ENCODE measurements around the gene RFT1.
A peak's percentile ranks its signal among the peaks of the same experiment; 100 is the strongest.

The RFT1 gene

DNA sequence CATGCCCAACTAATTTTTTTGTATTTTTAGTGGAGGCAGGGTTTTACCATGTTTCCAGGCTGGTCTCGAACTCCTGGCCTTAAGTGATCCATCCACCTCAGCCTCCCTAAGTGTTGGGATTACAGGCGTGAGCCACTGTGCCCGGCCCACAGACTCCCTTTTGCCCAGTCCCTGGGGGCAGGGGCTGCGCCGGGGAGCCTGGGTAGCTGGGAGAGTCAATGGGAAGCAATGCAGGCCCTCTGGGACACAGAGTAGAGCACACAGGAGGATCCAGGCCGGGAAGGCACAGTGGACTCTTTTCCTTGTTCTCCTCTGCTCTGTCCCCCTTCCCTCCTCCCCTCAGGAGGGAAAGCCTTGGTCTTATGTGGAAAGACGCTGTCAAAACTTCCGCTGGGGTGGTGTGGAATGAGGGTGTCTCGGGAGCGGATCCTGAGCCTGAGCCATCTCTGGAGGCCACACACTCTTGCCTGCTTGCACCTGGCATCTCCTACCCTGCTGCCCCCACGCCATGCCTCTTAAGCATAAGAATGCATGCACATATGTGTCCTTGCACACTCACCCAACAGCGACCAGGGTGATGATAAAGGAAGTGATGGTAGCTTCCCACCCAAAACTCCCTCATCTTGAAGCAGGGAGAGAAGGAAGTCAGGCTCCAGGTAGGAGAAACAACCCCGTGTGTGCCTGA, 18.9 kb upstream of the RFT1 start:
- no peak for DNase-seq

GRCh38 chr3:53147903-53148400, 17.7 kb upstream of the RFT1 start:
- no peak for DNase-seq

GRCh38 chr3:53147151-53147902, 17.1 kb upstream of the RFT1 start:
- DNase-seq = no peak

GRCh38 chr3:53146319-53146891, 16.2 kb upstream of the RFT1 start:
- no peak for DNase-seq

GRCh38 chr3:53145713-53146080, 15.5 kb upstream of the RFT1 start:
- DNase-seq = no peak

DNA sequence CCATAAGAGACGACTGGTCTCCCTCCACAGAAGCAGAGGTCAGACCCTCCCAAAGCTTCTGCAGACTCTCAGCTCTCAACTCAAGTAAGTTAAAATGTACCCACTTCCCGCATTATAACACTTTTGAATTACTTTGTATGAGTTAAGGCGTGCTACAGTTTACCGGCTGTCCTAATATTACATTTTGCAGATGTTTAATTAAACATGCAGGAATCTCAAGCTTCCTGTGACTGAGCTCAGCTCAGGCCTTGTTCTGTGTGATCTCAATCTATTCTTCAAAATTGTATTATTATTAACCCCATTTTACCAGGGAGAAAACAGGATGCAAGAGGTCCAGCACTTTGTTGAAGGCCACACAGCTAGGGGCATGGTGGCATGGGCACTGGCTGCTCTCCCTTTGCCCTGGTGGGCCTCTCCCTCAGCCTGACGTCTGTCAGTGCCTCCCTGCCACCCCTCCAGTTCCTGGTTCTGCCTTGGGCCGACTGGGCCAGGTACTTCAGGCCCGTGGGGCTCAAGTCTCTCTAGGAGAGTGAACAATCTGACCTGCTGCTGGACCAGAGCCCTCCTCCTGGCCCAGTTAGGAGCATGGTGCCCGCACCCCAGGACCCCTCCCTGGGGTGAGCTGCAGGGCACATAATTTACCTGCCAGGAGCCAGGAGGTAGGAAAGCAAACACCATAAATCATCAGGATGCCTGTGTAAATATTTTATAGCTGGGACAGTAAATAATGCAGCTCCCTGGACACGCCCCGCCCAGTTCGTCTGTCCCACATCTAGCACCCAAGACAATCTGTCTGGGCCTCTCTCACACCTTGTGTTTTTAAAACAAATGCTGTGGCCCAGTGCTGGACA, 14.9 kb upstream of the RFT1 start:
- no peak for DNase-seq

GRCh38 chr3:53144446-53144845, 14.2 kb upstream of the RFT1 start:
- DNase-seq = no peak

- no peak for DNase-seq
Observed at GRCh38 chr3:53142986-53143385, 12.8 kb upstream of the RFT1 start.

DNA sequence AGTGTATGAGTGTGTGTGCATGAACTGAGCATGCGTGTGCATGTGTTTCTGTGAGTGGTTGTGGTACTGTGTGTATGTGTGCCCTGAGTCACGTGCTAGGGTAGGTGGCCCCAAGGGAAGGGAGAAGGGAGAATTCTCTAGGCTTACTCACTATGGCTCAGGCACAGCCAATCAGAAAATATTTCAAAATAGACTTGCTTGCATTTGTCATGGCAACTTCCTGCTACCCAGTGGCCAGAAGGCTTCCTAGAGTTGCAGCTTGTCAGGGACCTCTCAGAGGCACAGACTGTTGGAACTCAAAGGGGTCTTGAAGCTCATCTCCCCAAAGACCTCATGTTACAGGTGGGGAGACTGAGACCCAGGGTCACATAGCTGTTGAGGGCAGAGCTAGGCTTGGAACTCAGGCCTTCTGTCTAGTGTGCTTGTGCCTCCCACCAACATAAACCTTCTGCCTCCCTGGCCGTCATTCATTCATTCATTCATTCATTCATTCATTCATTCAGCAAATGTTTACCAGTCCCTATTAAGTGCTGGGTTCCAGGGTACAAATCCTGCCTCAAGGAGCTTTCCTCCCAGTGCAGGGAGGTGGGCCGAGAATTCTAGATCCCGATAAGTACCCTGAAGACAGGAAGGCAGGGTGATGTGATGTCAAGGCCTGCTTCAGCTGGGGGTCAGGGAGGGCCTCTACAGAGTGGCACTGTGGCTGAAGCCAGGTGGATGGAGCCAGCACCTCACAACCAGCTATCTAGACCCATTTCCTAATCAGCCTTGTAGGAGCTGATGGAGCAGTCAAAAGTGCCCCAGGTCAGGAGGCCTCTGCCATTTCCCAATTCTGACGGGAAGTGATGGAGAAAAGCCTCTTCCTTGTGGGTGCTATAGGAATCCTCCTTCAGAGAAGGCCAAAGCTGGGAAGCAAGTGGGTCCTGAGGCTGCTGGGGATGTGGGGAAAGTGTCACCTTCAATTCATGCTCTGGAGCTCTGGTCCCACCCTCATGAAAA, 10.9 kb upstream of the RFT1 start:
- DNase-seq = no peak

DNA sequence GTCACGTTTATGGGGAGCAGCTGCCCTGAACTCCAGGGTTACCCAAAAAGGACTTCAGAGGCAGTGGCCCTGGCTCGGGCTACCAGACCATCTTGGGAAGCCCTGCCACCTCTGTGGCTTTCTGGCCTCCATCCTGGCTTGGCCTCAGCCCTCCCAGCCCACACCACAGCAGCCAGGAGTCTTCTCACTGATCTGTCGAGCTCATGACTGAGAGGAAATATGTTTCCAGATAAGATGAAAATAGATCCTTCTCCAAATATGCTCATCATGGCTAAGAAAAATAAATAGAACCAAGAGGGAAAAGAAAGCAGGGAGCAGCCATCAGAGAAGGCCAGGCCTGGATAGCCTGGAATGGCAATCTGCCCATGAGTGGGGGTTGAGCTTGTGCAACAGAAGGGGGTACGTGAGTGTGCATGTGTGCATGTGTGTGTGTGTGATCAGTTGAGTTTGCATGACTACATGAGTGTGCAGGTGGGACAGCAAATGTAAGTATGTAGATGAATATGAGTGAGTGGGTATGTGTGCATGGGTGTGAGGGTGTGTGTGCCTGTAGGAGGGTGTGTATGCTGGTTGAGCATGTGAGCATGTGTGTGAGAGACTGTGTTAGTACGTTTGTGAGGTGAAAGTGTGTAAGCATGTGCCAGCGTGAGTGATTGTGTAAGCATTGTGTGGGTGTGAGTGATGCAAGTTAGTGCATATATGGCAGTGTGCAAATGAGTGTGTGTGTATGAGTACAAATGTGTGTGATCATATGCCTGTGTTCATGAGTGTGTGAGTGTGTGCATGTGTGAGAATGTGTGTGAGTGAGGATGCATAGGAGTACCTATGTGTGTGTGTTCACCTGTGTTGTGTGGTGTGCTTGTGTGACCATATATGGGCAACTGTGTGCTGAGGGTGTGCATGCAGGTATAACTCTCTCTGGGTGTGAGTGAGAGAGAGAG, 9.9 kb upstream of the RFT1 start:
- DNase-seq = no peak

GRCh38 chr3:53137835-53138446, 7.7 kb upstream of the RFT1 start:
- DNase-seq = no peak

GRCh38 chr3:53137221-53137620, 7.0 kb upstream of the RFT1 start:
- DNase-seq = no peak

DNA sequence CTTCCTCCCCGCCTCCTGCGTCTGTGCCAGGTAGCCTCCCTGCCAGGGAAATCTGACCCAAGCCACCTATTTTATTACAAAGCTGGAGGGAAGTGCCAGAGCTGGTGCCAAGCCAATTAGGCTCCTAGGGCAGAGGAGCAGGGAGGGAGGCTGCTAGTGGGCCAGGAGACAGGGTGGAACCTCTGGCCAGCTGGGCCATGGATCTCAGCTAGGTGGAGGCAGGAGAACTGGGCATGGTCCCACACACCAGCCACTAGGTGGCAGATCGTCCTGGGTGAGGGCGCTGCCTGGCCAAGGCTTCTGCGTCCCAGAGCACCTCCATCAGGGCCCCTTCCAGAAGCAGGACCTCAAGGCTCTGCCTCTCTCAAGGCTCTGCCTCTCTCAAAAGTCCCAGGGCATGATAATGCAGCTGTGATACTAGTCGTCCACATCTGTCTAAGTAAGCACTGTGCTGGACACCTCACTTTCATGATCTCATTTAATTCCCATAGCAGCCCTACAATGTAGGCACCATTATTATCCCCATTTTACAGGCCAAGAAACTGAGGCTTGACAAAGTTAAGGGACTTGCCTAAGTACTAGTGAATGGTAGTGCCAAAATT, 4.5 kb upstream of the RFT1 start:
- peak; percentile 6 to 42 (median 19) for DNase-seq

GRCh38 chr3:53132347-53132746, 2.1 kb upstream of the RFT1 start:
- no peak for DNase-seq

DNA sequence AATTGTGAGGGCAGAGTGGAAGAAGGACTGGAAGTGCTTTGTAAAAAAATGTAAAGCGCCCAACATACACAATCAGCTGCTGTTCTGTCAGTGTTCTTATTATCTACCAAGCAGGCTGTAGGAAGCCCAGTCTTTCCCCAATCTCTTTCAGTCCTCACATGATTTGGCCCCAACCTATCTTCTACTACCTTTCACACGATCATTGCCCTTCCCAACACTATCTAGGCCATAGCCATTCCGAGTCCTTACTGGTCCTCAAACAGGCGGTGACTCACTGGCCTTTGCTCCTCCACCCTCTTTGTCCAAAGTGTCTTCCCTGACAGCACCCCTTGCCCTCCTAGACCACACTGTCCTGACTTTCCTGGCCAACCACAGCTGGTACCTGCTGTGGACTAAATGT, 861 bp upstream of the RFT1 start:
- no peak for DNase-seq

GRCh38 chr3:53129344-53129743, 891 bp downstream of the RFT1 start:
- no peak for DNase-seq

GRCh38 chr3:53126601-53127000, 3.6 kb downstream of the RFT1 start:
- DNase-seq = no peak

DNA sequence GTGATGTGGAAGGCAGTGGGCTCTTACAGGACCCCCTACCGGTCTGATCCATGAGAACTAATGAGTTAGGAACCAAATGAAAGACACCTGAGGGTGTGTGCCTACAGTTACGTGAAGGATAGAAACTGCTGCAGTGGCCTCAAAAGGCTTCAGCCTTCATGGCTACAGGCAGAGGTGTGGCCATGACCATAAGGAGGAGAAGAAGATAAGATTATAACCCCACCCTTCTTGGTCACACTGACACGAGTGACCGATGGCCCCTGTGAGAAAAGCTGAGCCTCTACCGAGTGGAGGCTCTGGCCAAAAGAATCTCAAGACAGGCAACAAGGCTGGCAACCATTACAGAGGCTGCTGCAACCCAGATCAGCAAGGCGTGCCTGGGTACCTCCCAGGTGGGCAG, 6.3 kb downstream of the RFT1 start:
- DNase-seq = no peak

DNA sequence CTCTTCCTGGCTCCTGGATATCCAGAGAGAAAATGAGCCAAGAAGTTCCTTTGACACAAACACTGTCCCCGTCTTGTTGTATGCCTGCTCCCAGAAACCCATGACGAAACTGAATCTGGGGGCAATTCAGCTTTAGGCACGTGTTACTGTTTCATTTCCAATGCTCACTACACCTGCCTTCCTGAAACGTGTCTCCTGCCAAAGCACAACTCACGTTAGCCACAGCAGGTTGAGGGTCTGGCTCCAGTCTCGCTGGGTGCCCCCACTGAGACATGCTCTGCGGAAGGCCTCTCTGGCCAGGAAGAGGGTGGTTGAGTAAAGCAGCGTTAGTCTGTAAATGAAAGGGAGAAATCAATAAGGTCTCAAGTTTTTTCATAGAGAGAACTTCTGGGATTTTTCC, 6.7 kb downstream of the RFT1 start:
- DNase-seq = no peak

DNA sequence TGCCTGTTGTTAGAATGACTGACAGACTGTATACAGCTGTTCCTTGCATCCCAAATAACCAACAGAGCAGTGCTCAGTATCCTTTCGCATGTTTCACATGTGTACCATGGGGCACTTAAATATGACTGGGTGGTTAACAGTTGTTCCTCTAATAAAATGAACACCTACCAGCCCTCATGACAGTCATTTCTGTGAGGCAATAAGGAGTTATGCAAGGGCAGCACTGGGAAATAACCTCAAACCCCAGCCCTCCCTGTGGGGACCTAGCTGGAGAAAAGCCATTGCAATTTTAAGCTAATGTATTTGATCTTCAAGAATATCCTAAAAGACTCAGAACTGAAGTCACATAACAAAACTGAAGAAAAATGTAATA, 7.3 kb downstream of the RFT1 start:
- DNase-seq = no peak

All from activated CD4-positive, CD25-positive, alpha-beta regulatory T cell (primary cell).